Stimulated activated CD4-positive, alpha-beta T cell treated with anti-CD3 and anti-CD28 coated beads, TNF-alpha, amount 100 ng/mL, for 4 hours (primary cell): ENCODE data around the gene CGNL1.

ENCODE experiments used
- DNase-seq, 3 experiments: peaks; one replicate each; pipeline ENCODE4 v3.0.0-alpha.2; 2020; ENCODE audit warnings: low read depth in 3 of 3

CGNL1 gene

GRCh38 chr15:57386976-57387375 lies 10.7 kb downstream of the CGNL1 start:
- DNase-seq, result no peak

GRCh38 chr15:57387564-57388076 lies 11.3 kb downstream of the CGNL1 start:
- no peak for DNase-seq

GRCh38 chr15:57388464-57388863 lies 12.2 kb downstream of the CGNL1 start:
- no peak for DNase-seq

- no peak for DNase-seq
Measured at GRCh38 chr15:57389991-57390390, 13.7 kb downstream of the CGNL1 start.

- DNase-seq, result no peak
Measured at GRCh38 chr15:57390583-57390982, 14.3 kb downstream of the CGNL1 start.

GRCh38 chr15:57391537-57391936 lies 15.2 kb downstream of the CGNL1 start:
- no peak for DNase-seq

- no peak for DNase-seq
Measured at GRCh38 chr15:57393061-57393460, 16.8 kb downstream of the CGNL1 start.

- no peak for DNase-seq
Measured at GRCh38 chr15:57395292-57395691, 19.0 kb downstream of the CGNL1 start.

- DNase-seq, result no peak
Measured at GRCh38 chr15:57398336-57398735, 22.0 kb downstream of the CGNL1 start.

- no peak for DNase-seq
Measured at GRCh38 chr15:57401546-57401945, 25.2 kb downstream of the CGNL1 start.

GRCh38 chr15:57403017-57403416 lies 26.7 kb downstream of the CGNL1 start:
- DNase-seq, result no peak

GRCh38 chr15:57403566-57404325 lies 27.4 kb downstream of the CGNL1 start:
- DNase-seq, result no peak

- no peak for DNase-seq
Measured at GRCh38 chr15:57405133-57405532, 28.8 kb downstream of the CGNL1 start.

GRCh38 chr15:57406062-57406772 lies 29.9 kb downstream of the CGNL1 start:
- DNase-seq, result no peak

- DNase-seq, result no peak
Measured at GRCh38 chr15:57410373-57410772, 34.1 kb downstream of the CGNL1 start.

GRCh38 chr15:57411945-57412768 lies 35.9 kb downstream of the CGNL1 start:
- DNase-seq, result no peak

- DNase-seq, result no peak
Measured at GRCh38 chr15:57415602-57416001, 39.3 kb downstream of the CGNL1 start.

- no peak for DNase-seq
Measured at GRCh38 chr15:57418635-57419034, 42.3 kb downstream of the CGNL1 start.

GRCh38 chr15:57419335-57419734 lies 43.0 kb downstream of the CGNL1 start:
- DNase-seq, result no peak

- no peak for DNase-seq
Measured at GRCh38 chr15:57421110-57421509, 44.8 kb downstream of the CGNL1 start.

GRCh38 chr15:57421551-57421950 lies 45.2 kb downstream of the CGNL1 start:
- DNase-seq, result no peak

- DNase-seq, result no peak
Measured at GRCh38 chr15:57422113-57422754, 45.9 kb downstream of the CGNL1 start.
